ENCODE measurements around the gene ARID4B. TPM values are rescaled to one million over a fixed set of nuclear protein-coding genes. Genes with fewer than 3 reads are reported as not detected.

The ARID4B gene
- total and polyA plus RNA-seq, 2 of the 13 experiments (the other 11 are each of a cell fraction or from before 2014, with no cell fraction given) = 9.7 to 24.6 TPM

GRCh38 chr1:235142991-235143390, 185.0 kb downstream of the ARID4B start:
- FAIRE-seq (no peak), DNase-seq (ENCODE audit: low spot score) (no peak), ATAC-seq (no peak)
- no peaks in the 10 kb centered on the region for H3K27me3 ChIP-seq (ENCODE audit: control insufficient read depth in 1 of 2, insufficient read depth in 2 of 2, low read length in 2 of 2)
- H3K36me3 ChIP-seq (replicated peaks in 1 of 2; ENCODE audit: control insufficient read depth in 1 of 2, insufficient read depth in 2 of 2, low read length in 2 of 2) = peaks cover 20 to 53% of the 10 kb centered on the region in 2 experiments
- no peak overlapping the region for H2AFZ ChIP-seq (ENCODE audit: low read length)
- ChIA-PET CTCF (ENCODE audit: low intra/inter-chr PET ratio, low total read pairs) (no interaction called here), POLR2A (interaction anchor here (1.2 kb wide), 1 partner anchor 18 kb away, joined by 3 read pairs; the partner anchor contains the start of gene RBM34)
- H3K27ac ChIP-seq (ENCODE audit: extremely low read length, insufficient read depth, low read length) = no peak overlapping the region
- TF ChIP-seq RAD51 (IDR thresholded peaks at IDR 0.05; ENCODE audit: borderline replicate concordance) (no peak), ZNF646 (CRISPR knock-in tag; IDR thresholded peaks at IDR 0.05) (no peak), HDAC6 (IDR thresholded peaks at IDR 0.05; ENCODE audit: low read depth, low read length) (no peak), CBX1 (IDR thresholded peaks at IDR 0.05; ENCODE audit: low read depth) (no peak), ZNF274 (CRISPR knock-in tag; IDR thresholded peaks at IDR 0.05) (no peak), SATB2 (CRISPR knock-in tag; IDR thresholded peaks at IDR 0.05) (no peak), DNMT1 (CRISPR knock-in tag; IDR thresholded peaks at IDR 0.05) (no peak), NCOA1 (CRISPR knock-in tag; IDR thresholded peaks at IDR 0.05) (no peak), SIX4 (CRISPR knock-in tag; IDR thresholded peaks at IDR 0.05) (no peak), ARID2 (CRISPR knock-in tag; IDR thresholded peaks at IDR 0.05; ENCODE audit: borderline replicate concordance) (no peak), ZNF570 (CRISPR knock-in tag; IDR thresholded peaks at IDR 0.05; ENCODE audit: borderline replicate concordance) (no peak), YY1 (IDR thresholded peaks at IDR 0.05; ENCODE audit: insufficient read depth, insufficient replicate concordance, low read depth, low read length) (no peak), ZNF761 (CRISPR knock-in tag; conservative IDR thresholded peaks at IDR 0.05) (no peak), PAX8 (CRISPR knock-in tag; IDR thresholded peaks at IDR 0.05; ENCODE audit: borderline replicate concordance) (no peak), HMG20A (CRISPR knock-in tag; IDR thresholded peaks at IDR 0.05; ENCODE audit: borderline replicate concordance) (no peak), ZNF777 (CRISPR knock-in tag; IDR thresholded peaks at IDR 0.05) (no peak), KAT8 (CRISPR knock-in tag; IDR thresholded peaks at IDR 0.05) (no peak)
- 98% methylated on average over 4 of the region's 4 CpGs for WGBS (ENCODE audit: low lambda C conversion rate)
- no peaks in the 10 kb centered on the region for H3K9me3 ChIP-seq (ENCODE audit: low read length)
- H3K4me1 ChIP-seq (ENCODE audit: insufficient read depth, low read length) = peaks cover 14% of the 10 kb centered on the region
- intact Hi-C loops (cut with micrococcal nuclease; ENCODE audit: unreplicated experiment) = no loop called here
- BruUV-seq (replicated peaks) = no TSS peak
- in situ Hi-C loops (cut with HindIII; ENCODE audit: extremely low pct_ligation_motif_present, low pct_unique_long_range_greater_than_20kb) = no loop called here
- H3K79me2 ChIP-seq (ENCODE audit: insufficient read depth, low read length) = peaks cover 9% of the 10 kb centered on the region
- H3K4me3 ChIP-seq (replicated peaks in 1 of 3; ENCODE audit: insufficient read depth in 1 of 3, low read depth in 2 of 3, low read length in 3 of 3) = no peak overlapping the region
- H3K9ac ChIP-seq (ENCODE audit: insufficient read depth, low read depth, low read length) = no peak overlapping the region
- no peaks in the 10 kb centered on the region for H4K20me1 ChIP-seq (ENCODE audit: insufficient read depth, low read length)
- no peak overlapping the region for H3K4me2 ChIP-seq (ENCODE audit: low read depth, low read length)

All from HepG2 (cell line).